GM12872 (cell line): ENCODE data around the gene CRYBG3.

ENCODE experiments used
- TF ChIP-seq, protein P1 (sequence below): IDR thresholded peaks from 3 replicates; pipeline ENCODE4 v1.5.1; 2011; ENCODE audit warnings: low read depth, mild to moderate bottlenecking, low read length, moderate library complexity; ENCODE audit not compliant: insufficient read depth

CRYBG3 gene

DNA sequence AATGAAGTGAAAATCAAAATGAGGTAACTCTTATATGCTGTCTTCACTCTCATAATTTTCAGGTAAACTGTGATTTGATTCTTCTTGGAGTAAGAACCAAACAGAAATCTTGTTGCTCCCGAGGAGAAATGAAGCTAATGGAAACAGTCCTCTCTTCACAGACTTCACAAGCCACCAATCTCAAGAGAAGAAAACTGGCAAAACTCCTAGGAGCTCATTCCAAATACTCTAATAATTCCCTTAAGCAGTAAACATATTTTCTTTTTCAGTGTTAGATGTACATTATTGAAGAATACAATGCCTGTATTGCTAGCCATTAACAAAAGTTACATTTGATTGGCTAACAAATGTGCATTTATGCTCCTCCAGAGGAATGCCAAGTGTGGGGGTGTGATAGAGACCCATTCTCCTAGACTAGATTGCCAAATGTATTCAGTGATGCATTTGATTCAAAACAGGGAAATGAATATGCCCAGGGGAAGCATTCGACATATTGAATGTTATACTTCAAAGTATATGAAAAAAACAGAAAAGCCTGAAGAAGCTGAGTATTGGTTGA lies 162.2 kb downstream of the CRYBG3 start:
- TF ChIP-seq, protein P1, sequence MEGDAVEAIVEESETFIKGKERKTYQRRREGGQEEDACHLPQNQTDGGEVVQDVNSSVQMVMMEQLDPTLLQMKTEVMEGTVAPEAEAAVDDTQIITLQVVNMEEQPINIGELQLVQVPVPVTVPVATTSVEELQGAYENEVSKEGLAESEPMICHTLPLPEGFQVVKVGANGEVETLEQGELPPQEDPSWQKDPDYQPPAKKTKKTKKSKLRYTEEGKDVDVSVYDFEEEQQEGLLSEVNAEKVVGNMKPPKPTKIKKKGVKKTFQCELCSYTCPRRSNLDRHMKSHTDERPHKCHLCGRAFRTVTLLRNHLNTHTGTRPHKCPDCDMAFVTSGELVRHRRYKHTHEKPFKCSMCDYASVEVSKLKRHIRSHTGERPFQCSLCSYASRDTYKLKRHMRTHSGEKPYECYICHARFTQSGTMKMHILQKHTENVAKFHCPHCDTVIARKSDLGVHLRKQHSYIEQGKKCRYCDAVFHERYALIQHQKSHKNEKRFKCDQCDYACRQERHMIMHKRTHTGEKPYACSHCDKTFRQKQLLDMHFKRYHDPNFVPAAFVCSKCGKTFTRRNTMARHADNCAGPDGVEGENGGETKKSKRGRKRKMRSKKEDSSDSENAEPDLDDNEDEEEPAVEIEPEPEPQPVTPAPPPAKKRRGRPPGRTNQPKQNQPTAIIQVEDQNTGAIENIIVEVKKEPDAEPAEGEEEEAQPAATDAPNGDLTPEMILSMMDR = no peak

DNA sequence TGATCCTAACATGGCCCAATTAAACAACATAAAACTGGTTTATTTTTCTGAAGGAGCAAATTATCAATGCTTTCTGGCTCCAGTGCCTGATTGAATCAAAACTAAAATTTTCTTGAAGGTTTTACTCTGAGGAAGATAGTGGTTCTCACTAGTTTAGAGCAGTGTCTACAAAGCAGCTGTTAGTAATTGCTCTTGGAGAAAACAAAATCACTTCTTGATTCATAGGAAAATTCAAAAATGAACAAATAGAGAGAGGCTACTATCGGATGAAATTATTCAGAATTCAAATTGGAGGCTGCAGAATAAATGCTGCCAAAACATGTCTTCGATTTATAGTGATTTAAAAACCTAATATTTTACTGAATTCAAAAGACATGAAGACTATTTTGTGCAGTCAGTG lies 165.5 kb downstream of the CRYBG3 start:
- TF ChIP-seq, protein P1 = no peak

DNA sequence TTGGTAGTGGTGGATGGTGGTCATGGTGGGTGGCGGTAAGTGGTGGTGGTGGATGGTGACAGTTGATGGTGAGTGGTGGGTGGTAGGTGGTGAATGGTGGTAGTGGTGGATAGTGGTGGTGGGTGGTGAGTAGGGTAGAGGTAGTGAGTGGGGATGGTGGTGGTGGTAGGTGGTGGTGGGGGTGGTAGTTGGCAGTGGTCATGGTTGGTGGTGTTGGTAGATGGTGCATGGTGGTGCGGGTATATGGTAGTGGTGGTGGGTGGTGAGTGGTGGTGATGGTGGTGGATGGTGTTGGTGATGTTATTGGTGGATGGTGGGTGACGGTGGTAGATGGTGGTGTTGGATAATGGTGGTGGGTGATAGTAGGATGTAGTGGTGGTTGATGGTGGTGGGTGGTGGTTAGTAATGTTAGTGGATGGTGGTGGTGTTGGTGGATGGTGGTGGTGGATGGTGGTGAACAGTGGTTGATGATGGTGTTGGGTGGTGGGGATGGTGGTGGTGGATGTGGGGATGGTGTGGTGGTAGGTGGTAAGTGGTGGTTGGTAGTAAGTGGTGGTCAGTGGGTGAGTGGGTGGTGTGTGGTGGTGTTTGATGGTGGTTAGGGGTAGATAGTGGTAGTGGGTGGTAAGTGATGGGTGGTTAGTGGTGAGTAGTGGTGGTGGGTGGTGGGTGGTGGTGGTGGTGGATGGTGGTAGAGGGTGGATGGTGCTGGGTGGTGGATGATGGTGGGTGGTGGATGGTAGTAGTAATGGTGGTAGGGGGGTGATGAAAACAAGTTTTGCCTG lies 167.2 kb downstream of the CRYBG3 start:
- TF ChIP-seq, protein P1 = no peak

DNA sequence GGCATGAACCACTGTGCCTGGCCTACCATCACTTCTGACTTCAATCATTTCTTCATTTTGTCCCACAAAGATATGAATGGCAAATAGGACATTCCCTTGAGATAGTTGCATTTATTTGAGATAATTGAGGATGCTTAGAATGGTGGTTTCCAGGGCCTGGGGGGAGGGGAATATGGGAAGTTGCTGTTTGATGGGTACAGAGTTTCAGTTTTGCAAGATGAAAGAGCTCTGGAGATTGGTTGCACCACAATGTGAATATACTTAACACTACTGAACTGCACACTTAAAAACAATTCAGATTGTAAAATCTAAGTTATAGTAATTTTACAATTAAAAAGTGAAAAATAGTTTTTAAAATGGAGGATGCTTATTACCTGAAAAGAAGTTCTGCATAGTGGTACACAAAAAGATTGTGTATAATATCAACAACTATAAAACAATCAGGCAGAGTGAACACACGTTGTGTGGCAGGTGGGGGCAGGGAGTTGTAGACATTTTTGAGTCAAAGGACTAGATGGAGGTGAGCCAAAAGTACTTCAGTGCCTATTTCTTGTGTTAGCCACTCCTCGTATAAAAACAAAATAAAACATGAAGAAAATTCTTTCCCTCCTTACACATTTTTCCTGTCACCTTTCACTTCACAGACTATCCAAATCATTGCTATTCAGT lies 168.9 kb downstream of the CRYBG3 start:
- TF ChIP-seq, protein P1 = no peak

DNA sequence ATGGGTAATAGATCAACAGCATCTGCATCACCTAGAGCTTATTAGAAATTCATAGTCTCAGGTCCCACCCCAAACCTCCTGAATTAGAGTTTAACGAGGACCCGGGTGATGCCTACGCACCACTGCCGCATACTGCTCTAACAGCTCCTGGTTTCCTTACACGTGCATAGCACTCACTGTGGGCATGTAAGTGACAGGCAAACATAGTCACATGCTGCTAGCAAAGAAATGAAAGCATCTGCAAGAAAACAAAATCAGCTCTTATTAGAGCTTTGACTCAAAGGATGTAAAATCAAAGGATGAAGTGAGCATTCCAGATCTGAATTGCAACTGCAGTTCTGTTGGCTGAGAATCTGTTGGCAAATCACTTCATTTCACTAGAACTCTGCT lies 169.5 kb downstream of the CRYBG3 start:
- TF ChIP-seq, protein P1 = no peak

DNA sequence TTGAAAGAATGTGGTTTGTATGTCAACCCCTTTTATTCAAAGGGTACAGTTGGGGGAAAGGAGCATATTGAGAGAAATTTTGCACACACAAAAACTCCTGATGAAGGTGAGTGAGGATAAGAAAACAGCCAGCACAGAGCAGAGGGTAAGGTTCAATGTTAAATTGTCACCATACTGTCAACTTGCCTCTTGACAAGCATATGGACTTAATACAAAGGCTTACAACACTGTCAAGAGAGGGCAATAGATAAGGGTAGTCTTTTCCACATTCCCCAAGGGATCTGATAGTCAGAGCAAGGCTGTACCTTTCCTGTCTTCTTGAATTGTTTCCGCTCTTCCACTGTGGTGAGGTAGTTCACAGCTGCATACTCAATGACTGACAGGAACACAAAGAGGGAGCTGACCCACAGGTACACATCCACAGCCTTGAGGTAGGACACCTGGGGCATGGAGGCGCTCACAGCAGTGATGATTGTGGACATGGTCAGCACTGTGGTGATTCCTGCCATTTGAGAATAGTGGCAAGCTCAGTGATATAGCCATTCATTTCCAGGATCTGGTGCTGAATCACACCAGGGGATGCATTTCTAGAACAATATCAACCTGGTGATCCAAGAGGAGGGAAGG lies 170.8 kb downstream of the CRYBG3 start:
- TF ChIP-seq, protein P1 = no peak

DNA sequence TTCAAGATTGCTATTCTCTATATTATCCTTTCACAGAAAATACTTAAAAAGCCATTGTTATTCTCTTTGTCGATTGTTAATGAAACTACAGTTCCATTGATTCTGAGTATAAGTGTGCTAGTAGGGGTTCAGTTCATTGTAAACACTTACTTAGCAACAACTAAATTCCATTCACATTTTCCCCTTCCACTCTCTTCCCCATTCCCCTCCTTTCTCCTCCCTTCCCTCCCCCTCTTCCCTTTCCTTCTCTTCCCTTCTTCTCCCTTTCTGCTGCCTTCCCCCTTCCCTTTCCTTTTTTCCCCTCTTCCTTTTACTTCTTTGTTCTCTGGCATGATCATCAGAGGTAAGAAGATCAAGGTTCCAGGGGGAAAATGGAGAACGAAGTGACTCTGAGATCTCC lies 171.7 kb downstream of the CRYBG3 start:
- TF ChIP-seq, protein P1 = no peak
